Neural cell (in vitro differentiated cells): ENCODE data around the gene INPP5A.

Experiments
- CTCF ChIP-seq: fragments of 450-650 bp; IDR thresholded peaks from 2 replicates; pipeline ENCODE4 v1.5.1; 2014; ENCODE audit warnings: antibody characterized with exemption, mild to moderate bottlenecking, moderate library complexity; ENCODE audit not compliant: poor library complexity, severe bottlenecking
- EP300 ChIP-seq: fragments of 450-650 bp; conservative IDR thresholded peaks from 2 replicates; pipeline ENCODE4 v1.6.1; 2014; ENCODE audit warnings: antibody characterized with exemption, mild to moderate bottlenecking, moderate library complexity; ENCODE audit not compliant: poor library complexity, severe bottlenecking
- EZH2 ChIP-seq: fragments of 200-600, 300-800 bp; shearing (Covaris generic), sonication (generic); IDR thresholded peaks from 2 replicates; pipeline ENCODE4 v1.6.1; 2014; ENCODE audit warnings: antibody characterized with exemption, low read length, borderline replicate concordance, mild to moderate bottlenecking; ENCODE audit not compliant: insufficient read depth, poor library complexity, severe bottlenecking
- MXI1 ChIP-seq: fragments of 450-650 bp; conservative IDR thresholded peaks from 2 replicates; pipeline ENCODE4 v1.6.1; 2014; ENCODE audit warnings: antibody characterized with exemption, mild to moderate bottlenecking; ENCODE audit not compliant: poor library complexity, severe bottlenecking
- POLR2AphosphoS5 ChIP-seq: IDR thresholded peaks from 2 replicates; pipeline ENCODE4 v1.6.1; 2012
- SMC3 ChIP-seq: fragments of 450-650 bp; conservative IDR thresholded peaks from 2 replicates; pipeline ENCODE4 v1.6.1; 2014; ENCODE audit warnings: antibody characterized with exemption, mild to moderate bottlenecking, moderate library complexity; ENCODE audit not compliant: poor library complexity
- TAF1 ChIP-seq: IDR thresholded peaks from 2 replicates; pipeline ENCODE4 v1.6.1; 2012; ENCODE audit warnings: low read depth

GRCh38 chr10:132497063-132497680, 40.4 kb upstream of the INPP5A start:
- TF ChIP-seq POLR2AphosphoS5 (no peak), EP300 (no peak), CTCF (no peak), TAF1 (no peak), MXI1 (no peak), EZH2 (no peak), SMC3 (no peak)
